UCSD-AML1 (cell line): ENCODE measurements around the gene PTP4A2.
"Not testable (repeated sequence)": the region's sequence is repeated elsewhere in the genome, so short reads cannot be mapped to it uniquely, and the experiment has no call there.

Experiments used
- DNase-seq: peaks from one replicate; lab custom pipeline; 2025; ENCODE audit not compliant: unreplicated experiment; lab: John Stamatoyannopoulos, UW

The PTP4A2 gene

GRCh38 chr1:31951276-31951675 is 13.1 kb upstream of the PTP4A2 start:
- DNase-seq: no peak

GRCh38 chr1:31949862-31950261 is 11.7 kb upstream of the PTP4A2 start:
- DNase-seq: no peak

- DNase-seq: not testable (repeated sequence)
These were observed 7.5 kb upstream of the PTP4A2 start for GRCh38 chr1:31945677-31946076.

GRCh38 chr1:31944205-31945089 is 6.3 kb upstream of the PTP4A2 start:
- peak; percentile 97 for DNase-seq

GRCh38 chr1:31943546-31944184 is 5.5 kb upstream of the PTP4A2 start:
- peak; percentile 66 for DNase-seq

GRCh38 chr1:31942061-31942460 is 3.9 kb upstream of the PTP4A2 start:
- not testable (repeated sequence) for DNase-seq

GRCh38 chr1:31939484-31940329 is 1.5 kb upstream of the PTP4A2 start:
- DNase-seq: peak; percentile 78

GRCh38 chr1:31937300-31938183 is 626 bp downstream of the PTP4A2 start:
- DNase-seq: peak; percentile 79

GRCh38 chr1:31936981-31937299 is 1.2 kb downstream of the PTP4A2 start:
- no peak for DNase-seq

GRCh38 chr1:31936278-31936980 is 1.7 kb downstream of the PTP4A2 start:
- no peak for DNase-seq

- DNase-seq: no peak
These were observed 3.2 kb downstream of the PTP4A2 start for GRCh38 chr1:31934706-31935629.

GRCh38 chr1:31932491-31933316 is 5.5 kb downstream of the PTP4A2 start:
- no peak for DNase-seq

- DNase-seq: no peak
These were observed 6.5 kb downstream of the PTP4A2 start for GRCh38 chr1:31931593-31932225.

GRCh38 chr1:31930836-31931592 is 7.2 kb downstream of the PTP4A2 start:
- DNase-seq: no peak

GRCh38 chr1:31927661-31927980 is 10.5 kb downstream of the PTP4A2 start:
- no peak for DNase-seq

- DNase-seq: no peak
These were observed 11.1 kb downstream of the PTP4A2 start for GRCh38 chr1:31926853-31927660.
